Body of pancreas (tissue), 4 donors: ENCODE measurements around the gene SNAPIN. TPM values are rescaled to one million over a fixed set of nuclear protein-coding genes. Genes with fewer than 3 reads are reported as not detected.

Experiments used
- ATAC-seq: fragments of 150-250 bp; one replicate; pipeline ENCODE4 v1.9.1; 2016
- DNase-seq, 4 donors: peaks; one replicate each; pipeline ENCODE4 v3.0.0-alpha.2; 2019
- H3K27ac ChIP-seq, 4 donors: fragments of 200-600 bp; sonication (generic); 1 replicate in 3 of 4; 2 replicates in 1 of 4; pipeline versions ENCODE4 v1.5.1 to v1.6.1; 2016 to 2019; ENCODE audit warnings: mild to moderate bottlenecking in 1 of 4, mixed read lengths in 1 of 4, moderate library complexity in 1 of 4
- H3K27me3 ChIP-seq, 2 donors: fragments of 200-600 bp; sonication (generic); one replicate each; pipeline ENCODE4 v1.6.0; 2016; ENCODE audit warnings: mild to moderate bottlenecking in 1 of 2
- H3K36me3 ChIP-seq, 2 donors: fragments of 200-600 bp; sonication (generic); replicated peaks in 1 of 2; 2 replicates each; pipeline ENCODE4 v1.5.1; 2016; ENCODE audit warnings: low read depth in 2 of 2; ENCODE audit not compliant: insufficient read depth in 1 of 2
- H3K4me1 ChIP-seq: fragments of 200-600 bp; sonication (generic); one replicate; pipeline ENCODE4 v1.6.0; 2016
- H3K4me3 ChIP-seq, 2 donors: fragments of 200-600 bp; sonication (generic); 1 replicate in 1 of 2; 2 replicates in 1 of 2; pipeline ENCODE4 v1.5.1; 2016 to 2019
- H3K9me3 ChIP-seq, 3 donors: fragments of 200-600 bp; sonication (generic); 1 replicate in 2 of 3; 2 replicates in 1 of 3; pipeline ENCODE4 v1.5.1; 2016
- CTCF ChIP-seq, 7 experiments: fragments of 450-650 bp in 4 of 7; fragments of 200-600 bp in 3 of 7; sonication (generic) in 3 of 7; IDR thresholded peaks; one replicate each; pipeline ENCODE4 v1.5.1; 2016 to 2019; ENCODE audit warnings: antibody characterized with exemption in 7 of 7
- POLR2A ChIP-seq, 3 donors: fragments of 450-650 bp; IDR thresholded peaks; one replicate each; pipeline ENCODE4 v1.6.1; 2016; ENCODE audit warnings: antibody characterized with exemption in 3 of 3, mild to moderate bottlenecking in 2 of 3
- WGBS, 2 donors: methylation state at CpG; one replicate each; pipeline ENCODE4 v1.1.5; 2017; 5-methylcytosine and 5-hydroxymethylcytosine counted together
- intact Hi-C: fragments of 100-400 bp; cut with DNase I; formaldehyde crosslinking; loops from one replicate; pipeline ENCODE4 v1.15.1; 2023
- total RNA-seq, 2 donors: library from RNA; depleted of rRNA; stranded (reverse); fragments of >200 nt; gene quantifications; one replicate each; pipeline ENCODE4 v1.1.0, GENCODE V29; 2016

The SNAPIN gene
- total RNA-seq, 2 donors from 2014 or later = 21.8 to 23.7 TPM

- H3K27me3 ChIP-seq = no peaks in the 10 kb centered on the region
- no peaks in the 10 kb centered on the region for H3K9me3 ChIP-seq
- H3K4me1 ChIP-seq = no peaks in the 10 kb centered on the region
- peak; percentile 18 for ATAC-seq
- WGBS, 2 donors = 73 to 77% methylated on average over 11 to 16 of the region's 16 CpGs
- H3K4me3 ChIP-seq = no peak overlapping the region
- intact Hi-C loops = loop anchor here (5.0 kb wide), 1 partner anchor 65 kb away; no protein-coding TSS in a partner anchor
- no peaks in the 10 kb centered on the region for H3K36me3 ChIP-seq
- no peak for TF ChIP-seq POLR2A (IDR thresholded peaks at IDR 0.05)
- TF ChIP-seq CTCF (IDR thresholded peaks at IDR 0.05) = no peak
- no peak overlapping the region for H3K27ac ChIP-seq
- DNase-seq = no peak
Observed at GRCh38 chr1:153687346-153688125, 29.0 kb downstream of the SNAPIN start.

GRCh38 chr1:153688276-153688675 lies 29.8 kb downstream of the SNAPIN start:
- H3K27me3 ChIP-seq = no peaks in the 10 kb centered on the region
- H3K27ac ChIP-seq = no peak overlapping the region
- ATAC-seq (no peak), DNase-seq (no peak)
- no peaks in the 10 kb centered on the region for H3K9me3 ChIP-seq
- TF ChIP-seq CTCF (IDR thresholded peaks at IDR 0.05) (no peak), POLR2A (IDR thresholded peaks at IDR 0.05) (no peak)
- no peak overlapping the region for H3K4me3 ChIP-seq
- intact Hi-C loops = loop anchor here (5.0 kb wide), 1 partner anchor 64 kb away; no protein-coding TSS in a partner anchor
- no peaks in the 10 kb centered on the region for H3K4me1 ChIP-seq
- no peaks in the 10 kb centered on the region for H3K36me3 ChIP-seq
- WGBS, 2 donors = 78 to 80% methylated on average over 7 of the region's 7 CpGs

- intact Hi-C loops = loop anchor here (5.0 kb wide), 1 partner anchor 63 kb away; no protein-coding TSS in a partner anchor
- H3K27ac ChIP-seq = no peak overlapping the region
- ATAC-seq = no peak
Observed at GRCh38 chr1:153688736-153689328, 30.3 kb downstream of the SNAPIN start.

GRCh38 chr1:153693466-153693865 lies 35.0 kb downstream of the SNAPIN start:
- ATAC-seq = no peak
- no peaks in the 10 kb centered on the region for H3K36me3 ChIP-seq
- DNase-seq = no peak
- no peak overlapping the region for H3K27ac ChIP-seq
- 73 to 86% methylated on average over 3 to 4 of the region's 4 CpGs for WGBS, 2 donors
- intact Hi-C loops = no loop called here
- H3K4me3 ChIP-seq = no peak overlapping the region
- H3K27me3 ChIP-seq = no peaks in the 10 kb centered on the region
- peaks cover 15% of the 10 kb centered on the region for H3K4me1 ChIP-seq
- TF ChIP-seq POLR2A (IDR thresholded peaks at IDR 0.05) (no peak), CTCF (IDR thresholded peaks at IDR 0.05) (no peak)
- H3K9me3 ChIP-seq = no peaks in the 10 kb centered on the region

More at GRCh38 chr1:153688736-153689328, 30.3 kb downstream of the SNAPIN start:
- no peaks in the 10 kb centered on the region for H3K27me3 ChIP-seq
- H3K4me1 ChIP-seq = no peaks in the 10 kb centered on the region
- no peak overlapping the region for H3K4me3 ChIP-seq
- TF ChIP-seq CTCF (IDR thresholded peaks at IDR 0.05) (no peak), POLR2A (IDR thresholded peaks at IDR 0.05) (no peak)
- WGBS, 2 donors = 89 to 92% methylated on average over 6 to 17 of the region's 18 CpGs
- DNase-seq = no peak
- H3K36me3 ChIP-seq = no peaks in the 10 kb centered on the region
- H3K9me3 ChIP-seq = no peaks in the 10 kb centered on the region
